ENCODE data around the gene GADD45B.
"Not testable (repeated sequence)": the region's sequence is repeated elsewhere in the genome, so short reads cannot be mapped to it uniquely, and the experiment has no call there.

The GADD45B gene

DNA sequence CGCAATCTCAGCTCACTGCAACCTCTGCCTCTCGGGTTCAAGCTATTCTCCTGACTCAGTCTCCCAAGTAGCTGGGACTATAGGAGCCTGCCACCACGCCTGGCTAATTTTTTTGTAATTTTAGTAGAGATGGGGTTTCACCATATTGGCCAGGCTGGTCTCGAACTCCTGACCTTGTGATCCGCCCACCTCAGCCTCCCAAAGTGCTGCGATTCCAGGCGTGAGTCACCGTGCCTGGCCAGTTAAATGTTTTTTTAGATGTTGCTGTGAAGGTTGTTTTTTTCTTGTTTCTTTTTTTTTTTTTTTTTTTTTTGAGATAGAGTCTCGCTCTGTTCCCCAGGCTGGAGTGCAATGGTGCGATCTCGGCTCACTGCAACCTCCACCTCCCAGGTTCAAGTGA is 42.9 kb downstream of the GADD45B start:
- DNase-seq, result not testable (repeated sequence)

DNA sequence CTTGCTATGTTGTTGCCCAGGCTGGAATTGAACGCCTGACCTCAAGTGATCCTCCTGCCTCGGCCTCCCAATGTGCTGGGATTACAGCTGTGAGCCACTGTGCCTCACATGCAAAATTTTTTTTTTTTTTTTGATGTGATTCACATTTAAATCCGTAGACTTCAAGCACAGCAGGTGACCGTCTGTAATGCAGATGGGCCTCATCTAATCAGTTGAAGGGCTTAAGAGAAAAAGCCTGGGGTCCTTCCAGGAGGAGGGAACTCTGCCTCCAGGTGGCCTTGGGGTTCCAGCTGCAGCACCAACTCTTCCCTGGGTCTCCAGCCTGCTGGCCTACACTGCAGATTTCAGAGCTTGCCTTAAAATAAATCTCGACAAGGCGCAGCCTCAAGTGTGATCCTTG is 43.6 kb downstream of the GADD45B start:
- no peak for DNase-seq

DNA sequence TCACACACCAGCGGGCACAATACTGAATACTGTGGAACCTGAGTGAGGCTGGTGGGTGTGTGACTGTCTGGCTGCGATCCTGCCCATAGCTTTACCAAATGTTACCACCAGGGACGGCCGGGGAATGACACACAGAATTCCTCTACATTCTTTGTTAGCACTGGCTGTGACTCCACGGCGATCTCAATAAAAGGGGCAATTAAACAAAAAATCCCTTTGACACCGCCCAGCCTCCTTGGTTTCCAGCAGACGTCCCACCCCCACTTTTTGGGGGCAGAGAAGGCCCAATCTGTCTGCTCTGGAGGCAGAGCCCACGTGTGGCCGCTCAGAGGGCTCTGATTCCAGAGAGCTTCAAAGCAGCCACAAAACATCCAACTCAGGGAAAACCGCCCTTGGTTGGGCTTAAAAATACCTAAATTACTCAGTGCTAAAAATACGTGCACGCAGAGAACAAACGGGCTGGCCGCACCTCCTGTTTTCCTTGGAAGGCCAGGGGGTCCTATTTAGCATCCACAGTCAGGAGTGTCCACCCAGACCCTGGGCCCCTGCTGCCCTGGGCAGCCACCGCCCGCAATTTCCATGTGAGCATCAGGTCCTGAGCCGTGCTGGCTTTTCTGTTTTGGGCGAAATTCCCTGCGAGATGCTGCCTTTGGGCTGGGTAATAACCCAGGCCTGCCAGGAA is 47.8 kb downstream of the GADD45B start:
- no peak for DNase-seq

DNA sequence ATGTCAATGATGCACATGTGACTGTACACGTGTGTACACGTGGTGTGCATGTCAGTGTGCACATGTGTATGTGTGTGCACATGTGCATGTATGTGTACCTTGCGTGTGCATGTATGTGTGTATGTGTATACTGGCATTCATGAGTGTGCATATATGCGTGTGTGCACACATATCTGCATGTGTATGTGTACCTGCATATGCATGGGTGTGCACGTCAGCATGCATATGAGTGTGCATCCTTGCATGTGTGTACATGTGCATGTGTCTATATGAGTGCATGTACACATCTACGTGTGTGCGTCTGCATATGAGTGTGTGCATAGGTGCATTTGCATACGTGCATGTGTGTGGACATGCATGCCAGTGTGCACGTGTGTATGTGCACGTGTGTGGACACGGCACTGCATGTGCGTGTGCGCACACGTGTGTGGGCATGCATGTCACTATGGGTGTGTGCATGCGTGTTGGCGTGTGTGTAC is 48.5 kb downstream of the GADD45B start:
- no peak for DNase-seq

DNA sequence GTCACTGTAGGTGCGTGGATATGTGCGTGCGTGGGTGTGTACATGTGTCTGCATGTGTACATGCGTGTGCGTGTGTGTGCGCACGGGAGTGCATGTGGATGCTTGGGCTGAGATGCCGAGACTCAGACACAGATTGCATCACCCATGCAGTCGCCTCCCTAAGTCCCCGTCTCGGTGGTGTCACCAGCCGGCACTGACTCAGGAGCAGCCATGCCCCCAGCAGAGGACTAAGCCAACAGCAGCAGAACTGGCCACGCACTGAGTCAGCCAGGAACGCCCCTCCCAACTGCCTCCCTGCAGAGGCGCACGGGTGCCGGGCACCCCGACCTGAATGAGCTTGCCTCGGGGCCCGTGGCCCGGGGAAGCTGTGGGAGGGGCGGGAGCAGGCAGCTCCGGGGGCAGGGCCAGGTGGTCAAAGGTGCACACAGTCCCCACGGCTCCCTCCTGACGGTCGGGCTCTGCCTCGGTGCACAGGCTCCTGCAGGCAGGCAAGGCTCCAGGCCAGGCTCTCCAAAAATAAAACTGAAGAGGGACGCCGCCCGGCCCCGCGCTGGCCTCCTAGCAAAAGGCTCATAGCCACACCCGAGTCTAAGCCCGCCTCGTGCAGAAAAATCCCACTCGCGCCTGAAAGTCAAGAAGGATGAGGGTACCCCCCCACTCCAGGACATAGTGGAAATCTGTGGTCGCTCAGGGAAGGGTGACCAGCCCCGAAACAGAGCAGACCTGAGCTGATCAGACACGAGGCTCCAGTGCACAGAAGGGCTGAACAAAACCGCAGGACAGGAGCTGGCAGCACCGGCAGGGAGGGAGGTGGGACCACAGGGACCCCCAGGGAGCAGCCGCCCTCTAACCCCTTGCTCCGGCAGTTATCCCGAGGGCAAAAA is 49.2 kb downstream of the GADD45B start:
- DNase-seq, result no peak

DNA sequence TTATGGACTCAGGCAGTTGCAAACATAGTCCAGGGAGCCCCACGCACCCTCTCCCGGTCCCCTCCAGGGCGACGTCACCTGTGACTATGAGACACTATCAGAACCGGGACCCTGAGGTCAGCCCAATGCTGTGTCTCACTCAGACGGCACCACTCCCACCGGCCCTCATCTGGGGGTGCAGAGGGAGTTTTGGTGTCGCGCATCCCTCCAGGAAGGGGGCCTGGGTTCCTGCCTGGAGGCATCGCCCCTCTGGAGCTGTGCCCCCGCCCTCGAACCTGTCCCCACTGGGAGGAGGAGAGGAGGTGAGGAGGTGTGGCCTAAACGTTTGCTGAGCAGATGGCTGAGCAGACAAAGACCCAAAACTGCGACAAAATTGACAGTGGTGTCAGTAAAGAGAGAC is 51.2 kb downstream of the GADD45B start:
- no peak for DNase-seq

DNA sequence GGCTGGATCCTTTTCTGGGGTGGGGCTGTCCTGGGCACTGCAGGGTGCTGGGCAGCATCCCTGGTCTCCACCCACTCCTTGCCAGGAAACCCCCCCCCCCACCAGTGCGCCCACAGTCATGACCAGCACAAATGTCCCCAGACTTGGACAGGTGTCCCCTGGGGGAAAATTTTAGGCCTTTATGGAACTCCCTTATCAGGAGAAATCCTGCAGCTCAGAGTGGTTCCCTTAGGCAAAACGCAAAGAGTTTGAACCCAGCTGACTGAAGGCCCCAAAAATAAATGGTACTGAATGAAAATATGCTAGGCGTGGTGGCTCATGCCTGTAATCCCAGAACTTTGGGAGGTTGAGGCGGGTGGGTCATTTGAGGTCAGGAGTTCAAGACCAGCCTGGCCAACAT is 51.8 kb downstream of the GADD45B start:
- no peak for DNase-seq
